ENCODE results near the gene ASTN2.

ASTN2 gene

DNA sequence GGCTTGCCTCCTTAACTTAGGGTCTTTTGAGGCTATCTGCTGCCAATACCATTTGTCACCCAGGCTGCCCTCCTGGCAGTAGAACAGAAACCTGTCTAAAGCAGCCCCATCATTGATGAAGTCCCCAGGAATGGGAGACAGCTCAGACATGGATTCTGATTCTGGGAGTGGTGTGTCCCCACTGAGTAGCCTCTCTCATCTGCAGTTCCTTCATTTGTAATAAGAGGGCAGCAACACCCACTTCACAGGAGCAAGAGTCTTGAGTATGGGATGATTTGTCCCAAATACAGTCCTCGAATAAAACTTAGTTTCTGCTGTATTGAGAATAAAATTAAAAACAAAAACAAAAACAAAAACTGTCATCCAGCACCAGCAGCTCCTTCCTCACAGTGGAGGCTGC is 167.6 kb downstream of the ASTN2 start:
- TF ChIP-seq, protein P1, sequence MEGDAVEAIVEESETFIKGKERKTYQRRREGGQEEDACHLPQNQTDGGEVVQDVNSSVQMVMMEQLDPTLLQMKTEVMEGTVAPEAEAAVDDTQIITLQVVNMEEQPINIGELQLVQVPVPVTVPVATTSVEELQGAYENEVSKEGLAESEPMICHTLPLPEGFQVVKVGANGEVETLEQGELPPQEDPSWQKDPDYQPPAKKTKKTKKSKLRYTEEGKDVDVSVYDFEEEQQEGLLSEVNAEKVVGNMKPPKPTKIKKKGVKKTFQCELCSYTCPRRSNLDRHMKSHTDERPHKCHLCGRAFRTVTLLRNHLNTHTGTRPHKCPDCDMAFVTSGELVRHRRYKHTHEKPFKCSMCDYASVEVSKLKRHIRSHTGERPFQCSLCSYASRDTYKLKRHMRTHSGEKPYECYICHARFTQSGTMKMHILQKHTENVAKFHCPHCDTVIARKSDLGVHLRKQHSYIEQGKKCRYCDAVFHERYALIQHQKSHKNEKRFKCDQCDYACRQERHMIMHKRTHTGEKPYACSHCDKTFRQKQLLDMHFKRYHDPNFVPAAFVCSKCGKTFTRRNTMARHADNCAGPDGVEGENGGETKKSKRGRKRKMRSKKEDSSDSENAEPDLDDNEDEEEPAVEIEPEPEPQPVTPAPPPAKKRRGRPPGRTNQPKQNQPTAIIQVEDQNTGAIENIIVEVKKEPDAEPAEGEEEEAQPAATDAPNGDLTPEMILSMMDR (IDR thresholded peaks at IDR 0.05; ENCODE audit: low read depth, low read length, missing control alignments) = peak; percentile 50
- no peak overlapping the region for H3K4me3 ChIP-seq (ENCODE audit: low read depth, low read length)
- DNase-seq (ENCODE audit: low read depth) = no peak

DNA sequence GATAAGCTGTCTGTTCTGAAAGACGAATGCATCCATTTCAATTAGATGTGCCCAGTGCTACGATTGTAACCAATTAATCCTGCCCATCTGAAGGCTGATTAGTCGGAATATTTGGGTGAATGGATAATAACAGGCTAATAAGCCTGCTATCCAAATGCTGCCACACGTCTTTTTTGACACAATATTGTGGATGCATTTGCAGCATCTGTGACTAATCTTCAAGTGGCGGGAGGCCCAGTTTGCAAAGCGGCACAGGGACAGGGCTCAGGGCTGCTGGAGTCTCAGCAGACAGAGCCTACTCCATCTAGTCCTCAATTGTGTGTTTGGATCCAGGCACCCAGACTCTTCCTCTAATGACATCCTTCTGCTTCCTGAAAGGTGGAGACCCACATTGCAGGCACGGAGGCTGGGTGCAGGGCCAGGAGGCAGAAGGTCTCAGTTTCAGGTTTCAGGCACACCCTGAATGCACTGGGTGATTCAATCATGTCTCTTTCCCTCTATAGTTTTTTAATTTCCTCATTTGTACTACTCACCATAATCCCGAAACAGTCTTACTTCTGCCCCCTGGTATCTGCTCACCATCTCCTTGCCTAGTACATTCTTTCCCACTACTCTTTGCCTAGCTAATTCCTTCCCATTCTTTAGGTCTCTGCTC is 169.6 kb downstream of the ASTN2 start:
- DNase-seq (ENCODE audit: low read depth) = no peak
- TF ChIP-seq, protein P1 (IDR thresholded peaks at IDR 0.05; ENCODE audit: low read depth, low read length, missing control alignments) = no peak

DNA sequence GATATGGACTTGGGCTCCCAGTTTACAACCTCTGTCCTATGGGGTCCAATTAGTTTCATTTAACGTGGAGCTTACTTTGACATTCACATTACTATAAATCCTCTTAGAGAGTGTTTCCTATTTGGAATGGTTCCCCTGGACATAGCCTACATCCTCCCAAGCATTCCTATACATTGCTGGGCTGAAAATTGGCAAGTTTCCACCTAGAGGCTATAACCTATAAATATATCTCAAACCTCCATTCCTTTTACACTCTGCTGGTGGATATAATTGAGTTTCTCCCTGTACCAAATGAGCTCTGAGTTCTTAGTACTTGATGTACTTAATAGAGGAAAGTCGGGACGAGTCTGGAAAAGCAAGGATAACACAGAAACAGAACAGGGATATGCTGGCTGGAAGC is 172.8 kb downstream of the ASTN2 start:
- DNase-seq (ENCODE audit: low read depth) = no peak
- TF ChIP-seq, protein P1 (IDR thresholded peaks at IDR 0.05; ENCODE audit: low read depth, low read length, missing control alignments) = no peak

More for the DNA sequence above, 169.6 kb downstream of the ASTN2 start:
- no peak overlapping the region for H3K4me3 ChIP-seq (ENCODE audit: low read depth, low read length)

DNA sequence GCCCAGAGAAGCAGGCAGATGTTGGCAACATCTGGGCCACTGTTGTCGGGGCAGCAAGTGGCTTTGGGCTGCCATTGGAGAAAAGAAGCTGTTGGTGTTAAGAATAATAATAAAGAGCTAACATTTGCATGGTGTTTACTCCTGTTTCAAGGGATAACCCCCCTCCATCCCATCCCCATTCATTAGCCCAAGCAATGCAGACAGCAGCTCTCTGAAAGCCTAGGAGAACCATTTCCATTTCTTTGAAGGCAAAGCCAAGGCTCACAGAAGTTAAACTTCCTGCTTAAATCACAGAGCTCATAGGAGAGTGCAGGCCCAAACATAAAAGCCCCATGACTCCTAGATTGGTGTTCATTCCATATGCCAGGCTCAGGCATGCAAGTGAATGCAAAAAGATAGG is 175.4 kb downstream of the ASTN2 start:
- TF ChIP-seq, protein P1 (IDR thresholded peaks at IDR 0.05; ENCODE audit: low read depth, low read length, missing control alignments) = no peak
- no peak for DNase-seq (ENCODE audit: low read depth)

More for the DNA sequence above, 172.8 kb downstream of the ASTN2 start:
- H3K4me3 ChIP-seq (ENCODE audit: low read depth, low read length) = no peak overlapping the region

DNA sequence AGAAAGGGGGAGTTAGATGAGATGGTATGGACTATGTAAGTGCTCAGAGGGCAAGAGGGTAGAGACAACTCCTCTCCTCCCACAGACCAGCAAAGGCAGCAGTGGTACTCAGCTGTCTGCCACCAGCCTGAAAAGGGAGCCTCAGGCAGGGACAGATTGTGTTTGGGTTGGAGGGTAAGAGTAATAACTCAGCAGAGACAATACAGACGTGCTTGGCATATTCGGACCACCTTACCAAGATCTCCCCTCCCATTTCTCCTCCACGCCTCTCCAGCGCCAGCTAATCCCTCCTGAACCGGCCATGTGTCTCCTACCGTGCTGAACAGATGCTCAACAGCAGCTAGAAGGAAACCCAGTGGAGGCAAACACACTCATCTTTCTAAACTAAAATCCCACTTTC is 180.8 kb downstream of the ASTN2 start:
- H3K4me3 ChIP-seq (ENCODE audit: low read depth, low read length) = no peak overlapping the region
- TF ChIP-seq, protein P1 (IDR thresholded peaks at IDR 0.05; ENCODE audit: low read depth, low read length, missing control alignments) = no peak
- DNase-seq (ENCODE audit: low read depth) = no peak

More for the DNA sequence above, 175.4 kb downstream of the ASTN2 start:
- no peak overlapping the region for H3K4me3 ChIP-seq (ENCODE audit: low read depth, low read length)

DNA sequence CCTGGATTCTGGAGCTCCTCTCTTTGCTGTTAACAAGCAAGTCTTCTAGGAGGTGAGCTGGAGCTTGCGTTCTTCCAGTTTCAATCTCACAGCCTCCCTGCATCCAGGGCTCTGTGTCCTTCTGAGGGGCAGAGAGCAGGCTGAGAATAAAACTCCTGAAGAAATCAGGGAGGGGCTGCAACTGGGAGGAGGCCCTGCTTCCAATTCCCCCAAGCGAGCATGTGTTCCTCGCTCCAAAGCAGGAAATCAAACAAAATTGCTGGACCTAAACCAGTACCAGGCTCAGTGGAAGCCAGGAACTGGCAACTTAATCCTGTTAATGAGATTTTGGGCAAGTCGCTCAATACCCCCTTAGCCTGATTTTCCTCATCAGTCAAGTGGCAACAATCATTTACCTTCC is 181.8 kb downstream of the ASTN2 start:
- no peak overlapping the region for H3K4me3 ChIP-seq (ENCODE audit: low read depth, low read length)
- TF ChIP-seq, protein P1 (IDR thresholded peaks at IDR 0.05; ENCODE audit: low read depth, low read length, missing control alignments) = no peak
- no peak for DNase-seq (ENCODE audit: low read depth)

DNA sequence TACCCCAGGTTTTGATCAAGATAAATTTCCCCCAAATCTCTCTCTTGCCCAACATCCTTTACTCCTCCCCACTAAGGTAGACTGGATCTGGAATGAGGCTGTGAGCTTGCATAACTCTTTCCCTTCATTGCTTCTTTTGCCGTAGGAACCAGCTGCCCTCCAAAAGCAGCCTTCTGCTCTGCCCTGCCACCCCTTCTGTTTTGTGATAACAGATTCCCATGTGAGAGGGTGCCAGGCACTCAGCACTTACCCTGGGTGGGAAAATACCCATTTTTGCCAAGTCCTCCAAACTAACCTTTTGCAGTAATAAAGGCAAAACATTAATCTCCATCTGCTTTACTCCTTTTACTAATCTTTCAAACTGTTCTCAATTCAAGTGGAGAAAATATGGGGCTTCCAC is 182.6 kb downstream of the ASTN2 start:
- H3K4me3 ChIP-seq (ENCODE audit: low read depth, low read length) = no peak overlapping the region
- TF ChIP-seq, protein P1 (IDR thresholded peaks at IDR 0.05; ENCODE audit: low read depth, low read length, missing control alignments) = no peak
- DNase-seq (ENCODE audit: low read depth) = no peak

All from GM12864 (cell line).